SK-N-MC (cell line): ENCODE results near the gene LRRC52.

Source experiments
- DNase-seq: peaks from one replicate; pipeline ENCODE4 v3.0.0-alpha.2; 2011; ENCODE audit warnings: low read depth, low spot score
- H3K27ac ChIP-seq: fragments of 200-600 bp; sonication (generic); 2 replicates; pipeline ENCODE4 v1.5.1; 2016; ENCODE audit warnings: mixed run types
- H3K36me3 ChIP-seq: fragments of 200-600 bp; sonication (generic); 2 replicates; pipeline ENCODE4 v1.6.1; 2017; ENCODE audit warnings: antibody characterized with exemption, low read length, mixed read lengths; ENCODE audit not compliant: insufficient read depth
- H3K4me3 ChIP-seq: fragments of 200-600 bp; sonication (generic); 2 replicates; pipeline ENCODE4 v1.5.1; 2016
- H3K9ac ChIP-seq: fragments of 200-600 bp; sonication (generic); 2 replicates; pipeline ENCODE4 v1.8.0; 2017; ENCODE audit warnings: mixed run types, mixed read lengths; ENCODE audit not compliant: insufficient read length
- H3K9me3 ChIP-seq: fragments of 200-600 bp; sonication (generic); 2 replicates; pipeline ENCODE4 v1.6.1; 2017; ENCODE audit warnings: low read depth, mild to moderate bottlenecking, antibody characterized with exemption, low read length, moderate library complexity, mixed read lengths
- EZH2 ChIP-seq: fragments of 200-600 bp; sonication (generic); IDR thresholded peaks from one replicate; pipeline ENCODE4 v1.6.1; 2017; ENCODE audit warnings: antibody characterized with exemption
- FOXP2 ChIP-seq: optimal IDR thresholded peaks from 2 replicates; pipeline ENCODE3; 2011; ENCODE audit warnings: mild to moderate bottlenecking, moderate library complexity; ENCODE audit not compliant: insufficient read depth; ENCODE audit errors: extremely low read length, control extremely low read depth
- POLR2AphosphoS5 ChIP-seq: IDR thresholded peaks from 2 replicates; pipeline ENCODE4 v1.6.1; 2012; ENCODE audit warnings: mild to moderate bottlenecking, low read depth, low read length, borderline replicate concordance

LRRC52 gene, protein sequence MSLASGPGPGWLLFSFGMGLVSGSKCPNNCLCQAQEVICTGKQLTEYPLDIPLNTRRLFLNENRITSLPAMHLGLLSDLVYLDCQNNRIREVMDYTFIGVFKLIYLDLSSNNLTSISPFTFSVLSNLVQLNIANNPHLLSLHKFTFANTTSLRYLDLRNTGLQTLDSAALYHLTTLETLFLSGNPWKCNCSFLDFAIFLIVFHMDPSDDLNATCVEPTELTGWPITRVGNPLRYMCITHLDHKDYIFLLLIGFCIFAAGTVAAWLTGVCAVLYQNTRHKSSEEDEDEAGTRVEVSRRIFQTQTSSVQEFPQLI

DNA sequence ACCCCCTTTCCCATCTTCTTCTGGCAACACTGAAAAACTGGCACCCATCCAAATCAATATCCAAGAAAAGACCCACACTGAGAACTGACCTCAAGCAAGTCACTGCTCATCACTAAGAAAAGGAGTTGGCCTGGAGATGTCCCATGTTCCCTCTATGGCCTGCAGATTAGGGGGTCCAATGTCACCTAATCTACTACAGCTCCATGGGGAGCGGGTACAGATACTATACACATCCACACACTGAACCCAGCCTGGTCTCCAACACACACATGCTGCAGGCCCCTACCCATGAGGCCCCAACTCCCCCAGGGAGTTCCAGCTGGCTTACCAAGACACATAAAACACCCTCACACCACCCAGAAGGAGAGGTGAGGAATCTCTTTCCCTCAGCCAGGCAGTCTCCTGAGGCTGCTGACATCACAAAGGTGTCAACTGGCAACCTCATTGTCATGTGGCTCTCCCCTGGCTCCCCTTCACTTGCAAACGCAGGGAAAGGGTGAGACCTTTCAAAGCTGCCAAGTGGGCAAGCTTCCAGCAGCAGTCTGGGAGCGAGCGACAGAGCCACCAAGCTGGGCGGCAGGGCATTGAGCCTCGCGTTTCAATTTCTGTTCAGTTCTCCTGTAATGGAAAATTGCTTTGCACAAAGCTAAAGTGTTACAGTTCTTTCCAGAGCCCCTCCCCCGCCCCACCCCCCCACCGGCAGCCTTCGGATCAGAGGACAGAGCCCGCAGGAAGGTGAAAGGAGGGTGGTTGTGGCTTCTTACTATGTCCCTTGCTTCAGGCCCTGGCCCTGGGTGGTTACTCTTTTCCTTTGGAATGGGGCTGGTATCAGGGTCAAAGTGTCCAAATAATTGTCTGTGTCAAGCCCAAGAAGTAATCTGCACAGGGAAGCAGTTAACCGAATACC is at the start of gene LRRC52:
Gene LRRC52, plus strand, starts transcription at position 469 of the 907 bp plus-strand sequence. Its CDS starts 297 bp downstream, at position 766.
- no peak within 1 kb of the TSS for H3K4me3 ChIP-seq
- TF ChIP-seq FOXP2 (no peak), POLR2AphosphoS5 (no peak), EZH2 (no peak)
- no peak for DNase-seq
- H3K36me3 ChIP-seq, result no peaks in the 10 kb centered on the region
- no peak within 1 kb of the TSS for H3K27ac ChIP-seq
- no peaks in the 10 kb centered on the region for H3K9me3 ChIP-seq
- no peak within 1 kb of the TSS for H3K9ac ChIP-seq

DNA sequence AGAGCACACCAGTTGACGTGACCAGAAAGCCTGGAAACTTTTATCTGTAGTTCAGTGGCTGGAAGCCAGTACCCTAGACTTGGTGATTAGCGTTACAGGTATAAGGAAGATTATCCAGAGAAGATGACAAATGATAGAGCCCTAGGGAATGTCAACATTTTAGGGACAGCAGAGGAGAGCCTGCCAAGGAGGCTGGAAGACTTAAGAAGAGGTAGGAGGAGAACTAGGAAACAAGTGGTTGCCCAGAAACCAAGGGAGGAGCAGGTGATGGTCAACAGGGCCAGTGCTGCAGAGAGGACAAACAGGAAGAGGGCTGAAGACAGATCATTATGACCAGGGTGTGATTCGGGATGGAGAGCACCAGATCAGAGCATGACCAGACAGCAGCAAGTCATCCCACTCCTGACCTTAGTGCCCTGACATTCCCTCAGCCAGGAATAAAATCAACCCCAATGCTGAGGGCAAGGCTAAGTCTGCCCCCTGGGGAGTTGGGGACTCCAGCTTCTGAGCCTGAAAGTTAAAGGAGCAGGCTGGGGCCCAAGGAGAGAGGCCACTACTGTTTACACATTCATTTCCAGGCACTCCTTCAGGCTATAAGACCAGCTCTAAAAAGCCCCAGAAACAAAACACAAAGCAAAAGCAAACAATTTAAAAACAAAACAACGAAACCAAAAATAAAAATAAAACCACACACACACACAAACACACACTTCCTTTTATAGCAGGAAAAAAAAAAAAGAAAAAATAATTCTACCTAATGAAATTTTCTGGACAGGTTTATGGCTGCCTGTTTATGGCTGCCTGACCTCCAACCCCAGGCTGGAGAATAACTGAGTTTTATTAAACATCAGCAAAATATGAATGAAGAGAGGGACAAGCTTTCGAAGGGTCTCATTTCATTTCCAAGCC is 48.6 kb upstream of the LRRC52 start:
- no peak for TF ChIP-seq EZH2
- TF ChIP-seq POLR2AphosphoS5, result no peak
- H3K4me3 ChIP-seq, result no peak overlapping the region

DNA sequence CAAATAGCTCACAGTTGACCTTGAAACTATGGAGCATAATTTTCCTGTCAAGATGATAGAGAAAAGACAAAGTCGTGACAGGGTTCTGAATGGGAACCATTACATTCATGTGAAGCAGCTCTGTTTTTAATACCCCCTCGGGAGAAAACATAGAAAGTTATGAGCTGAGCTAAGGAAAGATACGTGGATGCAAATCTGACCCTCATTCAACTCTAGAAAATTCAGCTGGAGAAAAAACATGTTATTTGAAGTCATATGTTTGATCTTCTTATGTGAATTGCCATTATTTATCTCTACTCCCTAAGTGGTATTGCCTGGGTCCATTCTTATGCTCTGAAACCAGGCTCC is 48.0 kb upstream of the LRRC52 start:
- no peak for DNase-seq
- H3K36me3 ChIP-seq, result no peaks in the 10 kb centered on the region
- H3K27ac ChIP-seq, result no peak overlapping the region
- no peak overlapping the region for H3K9ac ChIP-seq
- TF ChIP-seq FOXP2 (no peak), POLR2AphosphoS5 (no peak), EZH2 (no peak)
- H3K4me3 ChIP-seq, result no peak overlapping the region
- H3K9me3 ChIP-seq, result no peaks in the 10 kb centered on the region

More for the DNA sequence above, 48.6 kb upstream of the LRRC52 start:
- no peaks in the 10 kb centered on the region for H3K36me3 ChIP-seq
- DNase-seq, result no peak
- no peak overlapping the region for H3K9ac ChIP-seq
- H3K27ac ChIP-seq, result no peak overlapping the region
- no peaks in the 10 kb centered on the region for H3K9me3 ChIP-seq

DNA sequence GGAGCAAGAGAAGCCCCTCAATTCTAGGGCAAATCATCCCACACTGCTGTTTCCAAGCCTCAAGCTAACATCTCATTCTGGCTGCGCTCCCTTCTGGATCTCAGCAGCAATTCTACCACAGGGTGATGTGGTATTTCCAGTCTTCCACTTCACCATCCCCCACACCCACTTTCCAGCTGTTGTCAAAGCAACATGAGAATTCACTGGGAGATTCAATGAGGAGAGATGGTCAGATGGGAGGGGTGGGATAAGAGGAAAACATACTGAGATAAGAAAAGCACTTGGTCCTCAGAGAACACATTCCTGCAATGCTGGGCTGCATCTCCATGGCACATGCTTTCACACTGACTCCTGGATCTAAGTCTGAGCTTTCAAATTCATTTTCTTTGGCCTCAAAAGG is 47.3 kb upstream of the LRRC52 start:
- TF ChIP-seq FOXP2, result no peak
- TF ChIP-seq EZH2, result no peak
- TF ChIP-seq POLR2AphosphoS5, result no peak
- Histone ChIP-seq H3K4me3 (no peak overlapping the region), H3K27ac (no peak overlapping the region), H3K36me3 (no peaks in the 10 kb centered on the region), H3K9me3 (no peaks in the 10 kb centered on the region), H3K9ac (no peak overlapping the region)
- DNase-seq, result no peak

DNA sequence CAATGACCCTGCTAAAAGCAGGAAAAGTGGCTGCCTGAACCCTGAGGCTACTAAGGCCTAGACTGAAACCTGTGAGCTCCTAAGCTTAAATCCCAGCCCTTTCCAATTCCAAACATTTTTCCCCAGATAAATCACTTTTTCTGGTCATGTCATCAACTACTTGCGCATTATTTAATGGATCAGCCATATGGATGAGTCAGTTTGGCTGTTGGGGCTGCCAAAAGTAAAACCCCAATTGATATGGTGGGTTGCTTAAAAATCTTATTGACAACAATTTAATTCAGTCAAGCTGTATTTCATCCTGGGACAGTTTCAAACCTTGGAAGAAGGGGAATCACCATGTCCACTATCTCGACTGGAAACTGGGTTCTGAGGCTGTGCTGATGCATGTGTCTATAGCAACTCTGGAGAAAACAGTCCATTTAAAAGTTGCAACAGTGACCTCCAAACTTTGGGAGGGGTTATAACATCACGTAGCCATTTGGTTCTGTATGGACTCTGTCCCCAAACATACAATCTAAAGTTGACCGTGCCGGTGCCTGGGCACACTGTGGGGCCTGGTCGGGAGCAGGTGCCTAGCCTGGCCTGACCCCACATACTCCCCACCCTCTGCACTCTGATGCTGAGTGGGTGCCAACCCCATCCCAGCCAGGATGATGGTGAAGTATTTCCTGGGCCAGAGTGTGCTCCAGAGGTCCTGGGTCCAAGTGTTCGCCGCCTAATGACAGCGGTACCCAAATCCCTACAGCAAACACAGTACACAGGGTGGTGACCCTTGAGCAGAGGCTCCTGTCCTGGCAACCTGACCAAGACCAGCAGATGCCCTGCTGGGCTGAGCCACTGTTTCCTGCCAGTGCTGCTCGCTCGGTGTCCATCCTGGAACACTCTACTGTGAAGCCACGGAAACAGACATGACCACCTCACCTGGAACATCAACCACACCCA is 46.5 kb upstream of the LRRC52 start:
- H3K9me3 ChIP-seq, result no peaks in the 10 kb centered on the region
- TF ChIP-seq FOXP2, result no peak
- no peak for TF ChIP-seq POLR2AphosphoS5
- TF ChIP-seq EZH2, result no peak
- no peak overlapping the region for H3K4me3 ChIP-seq
- no peak overlapping the region for H3K27ac ChIP-seq
- H3K9ac ChIP-seq, result no peak overlapping the region
- H3K36me3 ChIP-seq, result no peaks in the 10 kb centered on the region
- DNase-seq, result no peak

DNA sequence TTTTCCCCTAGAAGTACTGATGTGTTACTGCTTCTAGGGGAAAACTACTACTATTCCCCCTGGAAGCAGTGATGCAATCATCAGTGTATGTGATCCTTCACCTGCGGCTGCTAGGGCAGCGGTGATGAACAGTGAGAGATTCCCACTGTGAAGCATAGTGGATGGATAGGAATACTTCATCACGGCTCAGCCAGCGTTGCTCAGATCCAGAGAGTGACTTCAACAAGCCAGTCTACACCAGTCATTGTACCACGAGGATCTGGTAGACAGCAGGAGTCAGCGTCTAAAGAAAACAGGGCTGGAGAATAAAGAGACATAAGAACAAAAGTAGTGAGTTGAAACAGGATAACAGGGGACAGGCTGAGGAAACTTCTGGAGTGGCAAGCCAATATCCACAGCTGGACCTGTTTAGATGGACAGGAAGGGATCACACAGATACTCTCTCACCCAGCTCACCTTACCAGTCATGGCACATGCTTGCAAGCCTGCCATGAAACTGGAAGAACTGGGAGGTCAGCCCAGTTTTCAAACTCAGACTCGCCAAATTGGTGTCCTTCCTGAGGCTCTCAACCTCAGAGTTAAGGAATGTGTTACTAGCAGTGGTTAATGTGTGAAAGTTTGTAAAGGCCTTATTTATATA is 42.4 kb upstream of the LRRC52 start:
- Histone ChIP-seq H3K9ac (no peak overlapping the region), H3K4me3 (no peak overlapping the region), H3K9me3 (no peaks in the 10 kb centered on the region; the same call in 1 of the 2 replicates), H3K36me3 (no peaks in the 10 kb centered on the region), H3K27ac (no peak overlapping the region)
- TF ChIP-seq FOXP2 (no peak), EZH2 (no peak), POLR2AphosphoS5 (no peak)
- no peak for DNase-seq

DNA sequence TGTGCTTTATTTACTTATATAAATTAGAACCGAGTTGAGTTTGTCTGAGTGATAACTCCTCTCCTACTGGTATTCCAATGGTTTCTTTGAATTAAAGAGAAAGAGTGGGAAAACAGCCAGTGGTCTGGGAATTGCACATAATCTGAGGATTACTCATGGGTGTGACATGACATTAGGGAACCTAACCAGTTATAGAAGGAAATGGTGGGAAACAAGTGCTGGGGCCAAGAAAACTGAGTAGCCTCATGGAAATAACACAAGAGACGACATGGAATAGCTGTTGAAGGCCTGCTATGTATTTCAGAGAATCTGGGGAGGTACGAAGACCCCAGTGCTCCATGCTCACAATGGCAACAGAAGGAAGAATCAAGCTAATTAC is 41.8 kb upstream of the LRRC52 start:
- DNase-seq, result no peak
- Histone ChIP-seq H3K9me3 (no peaks in the 10 kb centered on the region; the same call in 1 of the 2 replicates), H3K4me3 (no peak overlapping the region), H3K9ac (no peak overlapping the region), H3K27ac (no peak overlapping the region), H3K36me3 (no peaks in the 10 kb centered on the region)
- TF ChIP-seq POLR2AphosphoS5 (no peak), EZH2 (no peak), FOXP2 (no peak)
